Lower leg skin (tissue), 3 donors: ENCODE results near the gene SPTBN4.

Experiments
- POLR2A ChIP-seq, 2 donors: fragments of 450-650 bp; IDR thresholded peaks; one replicate each; pipeline ENCODE4 v1.6.1; 2016 to 2017; ENCODE audit warnings: antibody characterized with exemption in 2 of 2, mild to moderate bottlenecking in 1 of 2, moderate library complexity in 1 of 2
- TF ChIP-seq, protein P1 (sequence below), 3 donors: fragments of 450-650 bp; IDR thresholded peaks; one replicate each; pipeline ENCODE4 v1.5.1; 2016; ENCODE audit warnings: antibody characterized with exemption in 3 of 3, mild to moderate bottlenecking in 3 of 3, moderate library complexity in 2 of 3

DNA sequence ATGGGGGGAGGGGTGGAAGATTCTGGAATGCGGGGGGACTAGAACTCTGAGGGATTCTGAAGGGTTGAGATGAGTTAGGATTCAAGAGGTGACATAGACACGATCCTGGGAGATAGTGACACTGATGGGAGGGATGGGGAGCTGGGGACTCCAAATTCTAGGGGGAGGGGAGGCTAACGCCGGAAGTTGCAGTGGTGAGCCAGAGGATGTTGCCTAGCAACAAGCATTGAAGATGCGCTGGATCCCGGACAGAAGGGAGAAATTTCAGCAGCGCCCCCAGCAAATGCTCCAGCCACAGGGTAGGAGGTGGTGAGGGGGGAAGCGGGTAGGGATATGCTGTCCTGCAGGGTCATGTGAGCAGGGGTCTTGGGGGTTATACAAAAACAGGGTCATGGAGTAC lies 127.5 kb downstream of the SPTBN4 start:
- TF ChIP-seq, protein P1, sequence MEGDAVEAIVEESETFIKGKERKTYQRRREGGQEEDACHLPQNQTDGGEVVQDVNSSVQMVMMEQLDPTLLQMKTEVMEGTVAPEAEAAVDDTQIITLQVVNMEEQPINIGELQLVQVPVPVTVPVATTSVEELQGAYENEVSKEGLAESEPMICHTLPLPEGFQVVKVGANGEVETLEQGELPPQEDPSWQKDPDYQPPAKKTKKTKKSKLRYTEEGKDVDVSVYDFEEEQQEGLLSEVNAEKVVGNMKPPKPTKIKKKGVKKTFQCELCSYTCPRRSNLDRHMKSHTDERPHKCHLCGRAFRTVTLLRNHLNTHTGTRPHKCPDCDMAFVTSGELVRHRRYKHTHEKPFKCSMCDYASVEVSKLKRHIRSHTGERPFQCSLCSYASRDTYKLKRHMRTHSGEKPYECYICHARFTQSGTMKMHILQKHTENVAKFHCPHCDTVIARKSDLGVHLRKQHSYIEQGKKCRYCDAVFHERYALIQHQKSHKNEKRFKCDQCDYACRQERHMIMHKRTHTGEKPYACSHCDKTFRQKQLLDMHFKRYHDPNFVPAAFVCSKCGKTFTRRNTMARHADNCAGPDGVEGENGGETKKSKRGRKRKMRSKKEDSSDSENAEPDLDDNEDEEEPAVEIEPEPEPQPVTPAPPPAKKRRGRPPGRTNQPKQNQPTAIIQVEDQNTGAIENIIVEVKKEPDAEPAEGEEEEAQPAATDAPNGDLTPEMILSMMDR (IDR thresholded peaks at IDR 0.05): no peak
- no peak for TF ChIP-seq POLR2A (IDR thresholded peaks at IDR 0.05)
